Suprapubic skin (tissue), 4 donors: ENCODE data around the gene UXS1. TPM values are rescaled to one million over a fixed set of nuclear protein-coding genes. Genes with fewer than 3 reads are reported as not detected.

Experiments used
- DNase-seq, 2 donors: peaks; one replicate each; pipeline ENCODE4 v3.0.0-alpha.2; 2019; ENCODE audit warnings: low spot score in 2 of 2
- H3K27ac ChIP-seq: fragments of 200-600 bp; sonication (generic); one replicate; pipeline ENCODE4 v1.5.1; 2019
- H3K27me3 ChIP-seq: fragments of 200-600 bp; sonication (generic); one replicate; pipeline ENCODE4 v1.5.1; 2019
- H3K36me3 ChIP-seq: fragments of 200-600 bp; sonication (generic); one replicate; pipeline ENCODE4 v1.5.1; 2019
- H3K4me1 ChIP-seq: fragments of 200-600 bp; sonication (generic); one replicate; pipeline ENCODE4 v1.5.1; 2019
- H3K4me3 ChIP-seq: fragments of 200-600 bp; sonication (generic); one replicate; pipeline ENCODE4 v1.5.1; 2019; ENCODE audit warnings: mild to moderate bottlenecking
- H3K9me3 ChIP-seq: fragments of 200-600 bp; sonication (generic); one replicate; pipeline ENCODE4 v1.5.1; 2019
- CTCF ChIP-seq, 2 donors: fragments of 200-600 bp in 1 of 2; fragments of 450-650 bp in 1 of 2; sonication (generic) in 1 of 2; IDR thresholded peaks; one replicate each; pipeline ENCODE4 v1.5.1; 2016 to 2019; ENCODE audit warnings: antibody characterized with exemption in 2 of 2, mild to moderate bottlenecking in 1 of 2, moderate library complexity in 1 of 2
- EP300 ChIP-seq: sonication (generic); formaldehyde crosslinking; IDR thresholded peaks from one replicate; pipeline ENCODE4 v1.6.1; 2017; ENCODE audit warnings: antibody characterized with exemption
- POLR2A ChIP-seq, 2 donors: fragments of 450-650 bp; IDR thresholded peaks; one replicate each; pipeline ENCODE4 v1.6.1; 2017; ENCODE audit warnings: antibody characterized with exemption in 2 of 2, mild to moderate bottlenecking in 2 of 2, moderate library complexity in 2 of 2
- POLR2AphosphoS5 ChIP-seq, 3 donors: sonication (generic); formaldehyde crosslinking; IDR thresholded peaks; one replicate each; pipeline ENCODE4 v1.6.1; 2017; ENCODE audit warnings: antibody characterized with exemption in 3 of 3
- WGBS: methylation state at CpG from one replicate; pipeline ENCODE4 v1.1.5; 2018; 5-methylcytosine and 5-hydroxymethylcytosine counted together
- total RNA-seq, 4 donors: library from RNA; depleted of rRNA; stranded (reverse); fragments of >200 nt; gene quantifications; one replicate each; pipeline ENCODE4 v1.1.0, GENCODE V29; 2016

Gene UXS1
- total RNA-seq, 4 donors from 2014 or later = 24.6 to 73.3 (median 58.7) TPM

DNA sequence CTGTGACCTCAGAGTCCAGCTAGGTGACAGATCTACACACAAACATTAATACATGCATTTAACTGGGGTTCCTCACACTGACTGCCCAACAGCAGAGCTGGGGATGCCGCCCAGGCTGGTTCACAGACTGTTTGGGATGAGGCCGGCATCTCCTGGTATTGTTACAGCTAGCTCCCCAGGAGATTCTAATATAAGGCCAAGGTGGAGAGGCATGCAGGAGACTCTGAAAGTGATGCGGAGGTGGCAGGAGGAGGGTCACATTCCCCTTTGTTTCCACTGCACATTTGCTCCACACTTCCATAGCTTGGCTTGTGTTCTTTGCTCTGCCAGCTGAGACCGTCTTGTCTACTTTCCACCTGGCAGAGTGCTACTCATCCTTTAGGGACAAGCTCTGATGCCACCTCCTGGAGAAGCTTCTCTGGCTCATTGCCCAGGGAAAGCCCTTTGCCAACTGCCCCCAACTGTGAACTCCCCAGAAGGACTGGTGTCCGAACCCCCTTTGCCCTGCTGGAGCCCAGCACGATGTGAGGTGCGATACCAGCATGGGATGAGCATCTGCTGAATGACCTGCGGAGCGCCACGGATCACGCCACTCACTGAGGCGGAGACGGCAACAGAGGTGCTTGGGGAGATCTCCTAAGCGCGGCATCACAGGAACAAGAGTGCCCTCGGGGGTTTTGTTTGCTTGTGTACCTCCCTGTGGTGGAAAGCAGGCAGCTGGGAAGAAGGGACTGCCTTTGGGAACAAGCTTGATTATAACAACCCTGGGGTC, 88.8 kb downstream of the UXS1 start:
- DNase-seq = no peak
- Histone ChIP-seq H3K4me1 (peaks cover 10% of the 10 kb centered on the region), H3K36me3 (peaks cover 18% of the 10 kb centered on the region), H3K9me3 (no peaks in the 10 kb centered on the region), H3K27me3 (no peaks in the 10 kb centered on the region), H3K4me3 (no peak overlapping the region), H3K27ac (no peak overlapping the region)
- no peak for TF ChIP-seq POLR2A (IDR thresholded peaks at IDR 0.05)
- TF ChIP-seq CTCF (IDR thresholded peaks at IDR 0.05) = no peak
- TF ChIP-seq POLR2AphosphoS5 (IDR thresholded peaks at IDR 0.05) = no peak
- no peak for TF ChIP-seq EP300
- WGBS = 95% methylated on average over 15 of the region's 16 CpGs

DNA sequence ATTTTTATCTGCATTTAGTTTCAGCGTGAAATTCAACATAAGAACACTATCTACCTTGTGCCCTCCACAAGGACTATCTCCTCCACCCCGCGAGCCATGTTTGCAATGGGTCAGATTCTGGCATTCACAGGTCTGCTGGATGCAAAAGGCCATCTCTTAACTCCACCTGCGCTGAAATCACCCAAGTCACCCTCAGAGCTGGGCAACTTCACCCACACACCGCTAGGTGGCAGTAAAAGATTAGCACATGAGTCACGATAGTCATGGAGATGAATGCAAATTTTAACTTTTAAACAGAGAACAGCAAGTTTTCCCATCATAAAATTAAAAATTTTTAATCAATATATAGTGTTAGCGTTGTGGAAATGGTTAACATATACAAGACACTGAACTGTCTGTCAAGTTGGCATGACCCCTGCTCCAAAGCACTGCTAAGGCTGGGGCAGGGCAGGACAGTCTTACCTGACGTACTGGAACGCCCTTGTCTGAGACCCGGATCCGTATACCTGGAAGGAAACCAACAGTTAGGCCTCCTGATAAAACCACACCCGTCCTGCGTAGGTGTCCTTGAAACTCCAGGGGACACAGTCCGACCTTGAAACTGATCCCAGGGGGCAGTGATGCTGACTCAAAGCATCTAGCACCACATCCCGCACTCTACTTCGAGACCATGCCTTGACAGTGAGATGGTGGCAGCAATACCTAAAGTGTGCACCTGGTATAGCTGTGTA, 89.6 kb downstream of the UXS1 start:
- no peak overlapping the region for H3K4me3 ChIP-seq
- DNase-seq = no peak
- H3K27ac ChIP-seq = no peak overlapping the region
- H3K4me1 ChIP-seq = peaks cover 10% of the 10 kb centered on the region
- H3K27me3 ChIP-seq = no peaks in the 10 kb centered on the region
- peak; percentile 86 to 91 for TF ChIP-seq CTCF (IDR thresholded peaks at IDR 0.05)
- TF ChIP-seq POLR2AphosphoS5 (IDR thresholded peaks at IDR 0.05) = no peak
- WGBS = 42% methylated on average over 14 of the region's 16 CpGs
- H3K36me3 ChIP-seq = peaks cover 12% of the 10 kb centered on the region
- no peaks in the 10 kb centered on the region for H3K9me3 ChIP-seq

GRCh38 chr2:106099691-106100090, 94.4 kb downstream of the UXS1 start:
- H3K4me3 ChIP-seq = no peak overlapping the region
- H3K4me1 ChIP-seq = no peaks in the 10 kb centered on the region
- no peaks in the 10 kb centered on the region for H3K9me3 ChIP-seq
- no peaks in the 10 kb centered on the region for H3K27me3 ChIP-seq
- H3K27ac ChIP-seq = no peak overlapping the region
- no peak for DNase-seq
- WGBS = 87% methylated on average over 5 of the region's 5 CpGs
- no peak for TF ChIP-seq CTCF (IDR thresholded peaks at IDR 0.05)
- H3K36me3 ChIP-seq = peaks cover 20% of the 10 kb centered on the region

- no peaks in the 10 kb centered on the region for H3K27me3 ChIP-seq
- DNase-seq = no peak
- no peak overlapping the region for H3K27ac ChIP-seq
- TF ChIP-seq POLR2A (IDR thresholded peaks at IDR 0.05) (no peak), POLR2AphosphoS5 (IDR thresholded peaks at IDR 0.05) (no peak), EP300 (no peak), CTCF (IDR thresholded peaks at IDR 0.05) (no peak)
- H3K36me3 ChIP-seq = peaks cover 20% of the 10 kb centered on the region
- H3K9me3 ChIP-seq = no peaks in the 10 kb centered on the region
- 64% methylated on average over 9 of the region's 9 CpGs for WGBS
- no peaks in the 10 kb centered on the region for H3K4me1 ChIP-seq
- no peak overlapping the region for H3K4me3 ChIP-seq
Measured at GRCh38 chr2:106098664-106099063, 95.4 kb downstream of the UXS1 start.

DNA sequence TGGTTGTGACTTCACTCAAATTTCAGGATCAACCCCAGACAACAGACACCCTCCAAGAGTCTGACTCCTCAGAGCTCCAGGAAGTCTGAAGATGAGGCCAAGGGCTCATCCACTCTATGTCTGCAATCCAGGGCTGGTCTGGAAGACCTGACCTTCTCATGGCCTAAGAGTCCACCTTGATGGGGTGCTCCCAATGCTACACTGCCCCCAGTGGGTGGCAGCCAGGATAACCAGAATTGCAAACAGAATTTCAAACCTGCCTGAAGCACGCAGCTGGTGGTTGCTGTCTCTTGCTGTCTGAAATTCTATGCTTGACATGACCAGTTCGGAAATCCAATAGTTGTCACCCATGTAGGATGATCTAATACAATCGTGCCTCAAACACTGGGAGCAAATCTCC, 96.0 kb downstream of the UXS1 start:
- 72% methylated on average over 3 of the region's 3 CpGs for WGBS
- no peak for TF ChIP-seq POLR2A (IDR thresholded peaks at IDR 0.05)
- no peak for TF ChIP-seq POLR2AphosphoS5 (IDR thresholded peaks at IDR 0.05)
- TF ChIP-seq EP300 = no peak
- TF ChIP-seq CTCF (IDR thresholded peaks at IDR 0.05) = no peak
- peaks cover 20% of the 10 kb centered on the region for H3K36me3 ChIP-seq
- no peaks in the 10 kb centered on the region for H3K27me3 ChIP-seq
- no peak overlapping the region for H3K4me3 ChIP-seq
- no peaks in the 10 kb centered on the region for H3K4me1 ChIP-seq
- no peaks in the 10 kb centered on the region for H3K9me3 ChIP-seq
- H3K27ac ChIP-seq = no peak overlapping the region
- no peak for DNase-seq
